Endothelial cell of umbilical vein (primary cell): ENCODE measurements around the gene AGO4. TPM values are rescaled to one million over a fixed set of nuclear protein-coding genes. Genes with fewer than 3 reads are reported as not detected.

Source experiments
- BruUV-seq: library from RNA; stranded (reverse); fragments of 400-500 nt; replicated peaks from 2 replicates; lab custom pipeline; 2021; lab: Mats Ljungman, UMichigan
- CTCF ChIA-PET: fragments of 300-600, 350-600 bp; sonication (Branson Sonifier 250); formaldehyde crosslinking; loops from one replicate; lab custom pipeline; 2021; ENCODE audit warnings: antibody characterized with exemption, inconsistent platforms; lab: Charles Lee
- POLR2A ChIA-PET: fragments of 300-600, 350-600 bp; sonication (Branson Sonifier 250); formaldehyde crosslinking; loops from one replicate; lab custom pipeline; 2021; ENCODE audit warnings: antibody characterized with exemption, inconsistent platforms; lab: Charles Lee
- DNase-seq: peaks from one replicate; pipeline ENCODE4 v3.0.0-alpha.2; 2011; ENCODE audit warnings: low read depth, low spot score
- FAIRE-seq: peaks from 2 replicates; lab custom pipeline; 2011; peaks lifted over from hg19 to GRCh38; lab: Jason Lieb, UNC
- H2AFZ ChIP-seq: 2 replicates; pipeline ENCODE4 v1.6.0; 2012; ENCODE audit warnings: low read depth, low read length, control low read depth, inconsistent platforms
- H3K27ac ChIP-seq: 2 replicates; pipeline ENCODE4 v1.5.1; 2011; ENCODE audit warnings: low read depth, mild to moderate bottlenecking, control low read depth, low read length, moderate library complexity; ENCODE audit not compliant: insufficient read depth
- H3K27me3 ChIP-seq, 2 experiments: 2 replicates each; pipeline versions ENCODE4 v1.6.0 to v1.6.1; 2011; ENCODE audit warnings: low read length in 2 of 2, mixed read lengths in 1 of 2; ENCODE audit not compliant: control insufficient read depth in 2 of 2, insufficient read depth in 2 of 2
- H3K36me3 ChIP-seq, 2 experiments: 2 replicates in 1 of 2; 3 replicates in 1 of 2; pipeline ENCODE4 v1.5.1; 2011; ENCODE audit warnings: low read length in 2 of 2, mild to moderate bottlenecking in 1 of 2, moderate library complexity in 1 of 2; ENCODE audit not compliant: control insufficient read depth in 2 of 2, insufficient read depth in 2 of 2; ENCODE audit errors: extremely low read depth in 1 of 2
- H3K4me1 ChIP-seq: 3 replicates; pipeline ENCODE4 v1.5.1; 2011; ENCODE audit warnings: mild to moderate bottlenecking, low read length; ENCODE audit not compliant: control insufficient read depth, insufficient read depth; ENCODE audit errors: extremely low read depth
- H3K4me2 ChIP-seq: 2 replicates; pipeline ENCODE4 v1.6.1; 2011; ENCODE audit warnings: low read length, control low read depth, mixed read lengths; ENCODE audit not compliant: insufficient read depth
- H3K4me3 ChIP-seq, 3 experiments: fragments of 200-600 bp in 1 of 3; sonication (generic), shearing (Covaris generic) in 1 of 3; replicated peaks in 1 of 3; 2 replicates each; pipeline ENCODE4 v1.5.1; 2011 to 2016; ENCODE audit warnings: control low read depth in 3 of 3, low read length in 3 of 3, mild to moderate bottlenecking in 2 of 3, inconsistent platforms in 1 of 3, low read depth in 1 of 3, moderate library complexity in 1 of 3; ENCODE audit not compliant: insufficient read depth in 1 of 3
- H3K79me2 ChIP-seq: 2 replicates; pipeline ENCODE4 v1.6.0; 2012; ENCODE audit warnings: low read length, inconsistent platforms; ENCODE audit not compliant: control insufficient read depth, insufficient read depth
- H3K9ac ChIP-seq: replicated peaks from 2 replicates; pipeline ENCODE3; 2011; ENCODE audit warnings: low read length, control low read depth; ENCODE audit not compliant: insufficient read depth; ENCODE audit errors: extremely low read depth
- H3K9me1 ChIP-seq: replicated peaks from 3 replicates; pipeline ENCODE4 v1.6.0; 2011; ENCODE audit warnings: mild to moderate bottlenecking, low read length; ENCODE audit not compliant: control insufficient read depth, insufficient read depth; ENCODE audit errors: extremely low read depth
- H3K9me3 ChIP-seq: replicated peaks from 2 replicates; pipeline ENCODE4 v1.5.1; 2012; ENCODE audit warnings: low read length, inconsistent platforms; ENCODE audit not compliant: control insufficient read depth, insufficient read depth
- H4K20me1 ChIP-seq: replicated peaks from 2 replicates; pipeline ENCODE3; 2011; ENCODE audit warnings: mild to moderate bottlenecking, low read length; ENCODE audit not compliant: control insufficient read depth, insufficient read depth; ENCODE audit errors: extremely low read depth
- EZH2 ChIP-seq: IDR thresholded peaks from 2 replicates; pipeline ENCODE4 v1.6.1; 2012; ENCODE audit warnings: borderline replicate concordance, low read depth, mild to moderate bottlenecking, moderate library complexity, low read length, inconsistent platforms; ENCODE audit not compliant: severe bottlenecking
- FOS ChIP-seq: IDR thresholded peaks from 2 replicates; pipeline ENCODE4 v1.6.1; 2011; ENCODE audit warnings: mild to moderate bottlenecking, low read length, moderate library complexity, borderline replicate concordance; ENCODE audit not compliant: insufficient read depth
- GATA2 ChIP-seq: IDR thresholded peaks from 2 replicates; pipeline ENCODE4 v1.7.0; 2011; ENCODE audit warnings: low read depth, mild to moderate bottlenecking, moderate library complexity, mixed read lengths, low read length; ENCODE audit not compliant: insufficient read length, insufficient read depth
- JUN ChIP-seq: IDR thresholded peaks from 2 replicates; pipeline ENCODE4 v1.6.1; 2011; ENCODE audit warnings: borderline replicate concordance, low read depth; ENCODE audit not compliant: insufficient read length, insufficient read depth
- MYC ChIP-seq: IDR thresholded peaks from one replicate; pipeline ENCODE4 v1.6.1; 2011; ENCODE audit warnings: mild to moderate bottlenecking, low read depth, low read length
- POLR2A ChIP-seq: IDR thresholded peaks from 2 replicates; pipeline ENCODE4 v1.6.1; 2012; ENCODE audit warnings: low read depth, mild to moderate bottlenecking, control low read depth, low read length
- POLR2AphosphoS5 ChIP-seq: IDR thresholded peaks from 2 replicates; pipeline ENCODE4 v1.6.1; 2012; ENCODE audit warnings: low read depth, mild to moderate bottlenecking, control low read depth, low read length, moderate library complexity; ENCODE audit not compliant: insufficient read depth
- dilution Hi-C: fragments of 300-500 bp; cut with MboI; formaldehyde crosslinking; loops from one replicate; pipeline ENCODE4 v1.15.0; 2019; ENCODE audit warnings: low sequenced_read_pairs; ENCODE audit not compliant: extremely low pct_ligation_motif_present
- intact Hi-C: fragments of 100-400 bp; cut with micrococcal nuclease; formaldehyde crosslinking; loops from one replicate; pipeline ENCODE4 v1.10.0; 2022
- polyA plus RNA-seq, 4 experiments: library from polyadenylated mRNA; depleted of rRNA in 3 of 4; stranded (reverse) in 3 of 4; unstranded in 1 of 4; fragments of >200 nt; gene quantifications; 2 replicates each; pipeline versions ENCODE4 v1.2.1 to v1.2.3, GENCODE V29; 2011 to 2012; ENCODE audit warnings: missing spikeins in 1 of 4
- total RNA-seq: library from RNA; stranded (reverse); gene quantifications from 2 replicates; pipeline ENCODE4 v1.2.3, GENCODE V29; 2021
- TF ChIP-seq, protein P1 (sequence below): IDR thresholded peaks from 2 replicates; pipeline ENCODE4 v1.6.1; 2011; ENCODE audit not compliant: insufficient read depth, insufficient read length
- TF ChIP-seq, protein P2 (sequence below), 2 donors: IDR thresholded peaks; 1 replicate in 1 of 2; 2 replicates in 1 of 2; pipeline ENCODE4 v1.5.1; 2011; ENCODE audit warnings: low read length in 2 of 2, mild to moderate bottlenecking in 2 of 2, moderate library complexity in 2 of 2, control low read depth in 1 of 2, inconsistent platforms in 1 of 2, low read depth in 1 of 2; ENCODE audit not compliant: insufficient read depth in 1 of 2; ENCODE audit errors: extremely low read depth in 1 of 2

AGO4 gene
- total and polyA plus RNA-seq, 2 donors (not counting 3 experiments of a cell fraction or from before 2014, with no cell fraction given), result 11.1 to 19.8 TPM

DNA sequence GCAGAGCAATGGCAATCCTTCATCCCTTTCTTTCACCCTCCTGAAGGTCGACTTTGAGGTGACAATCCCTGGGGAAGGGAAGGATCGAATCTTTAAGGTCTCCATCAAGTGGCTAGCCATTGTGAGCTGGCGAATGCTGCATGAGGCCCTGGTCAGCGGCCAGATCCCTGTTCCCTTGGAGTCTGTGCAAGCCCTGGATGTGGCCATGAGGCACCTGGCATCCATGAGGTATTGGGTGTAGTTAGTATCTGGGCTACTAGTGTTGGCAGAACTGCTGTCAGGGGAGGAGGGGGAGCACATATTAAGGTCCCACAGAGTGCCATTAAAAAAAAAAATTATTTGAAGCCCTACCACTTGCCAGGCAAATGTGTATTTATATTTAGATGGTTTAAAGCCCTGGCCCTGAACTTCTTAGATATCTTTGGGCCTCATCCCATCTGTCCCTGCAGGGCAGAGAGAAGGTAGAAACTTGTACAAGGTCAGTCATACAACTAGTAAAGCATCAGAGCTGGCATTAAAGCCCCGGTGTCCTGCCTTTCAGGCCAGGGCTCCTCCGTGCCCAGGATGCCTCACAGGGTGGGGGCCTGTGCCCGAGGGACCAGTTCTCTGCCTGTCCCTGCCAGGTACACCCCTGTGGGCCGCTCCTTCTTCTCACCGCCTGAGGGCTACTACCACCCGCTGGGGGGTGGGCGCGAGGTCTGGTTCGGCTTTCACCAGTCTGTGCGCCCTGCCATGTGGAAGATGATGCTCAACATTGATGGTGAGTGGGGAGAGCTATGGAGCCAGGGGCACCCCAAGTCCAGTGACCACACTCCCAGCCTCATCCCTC lies 85.4 kb downstream of the AGO4 start:
- Histone ChIP-seq H2AFZ (no peak overlapping the region), H3K9me1 (no peaks in the 10 kb centered on the region), H3K79me2 (no peaks in the 10 kb centered on the region), H3K9me3 (no peaks in the 10 kb centered on the region), H3K27me3 (no peaks in the 10 kb centered on the region), H3K9ac (no peak overlapping the region), H3K4me1 (no peaks in the 10 kb centered on the region), H3K36me3 (peaks cover 6 to 9% of the 10 kb centered on the region in 2 experiments), H3K27ac (no peak overlapping the region), H3K4me2 (no peak overlapping the region), H3K4me3 (no peak overlapping the region), H4K20me1 (no peaks in the 10 kb centered on the region)
- ChIA-PET CTCF (interaction anchor here (0.8 kb wide), 1 partner anchor 11 kb away, joined by 3 read pairs; no protein-coding TSS in a partner anchor), POLR2A (no interaction called here)
- FAIRE-seq, result no peak
- TF ChIP-seq POLR2AphosphoS5 (no peak), MYC (no peak), EZH2 (no peak), POLR2A (no peak), JUN (no peak), GATA2 (no peak), FOS (no peak)
- TF ChIP-seq, protein P1, sequence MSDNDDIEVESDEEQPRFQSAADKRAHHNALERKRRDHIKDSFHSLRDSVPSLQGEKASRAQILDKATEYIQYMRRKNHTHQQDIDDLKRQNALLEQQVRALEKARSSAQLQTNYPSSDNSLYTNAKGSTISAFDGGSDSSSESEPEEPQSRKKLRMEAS, result no peak
- TF ChIP-seq, protein P2, sequence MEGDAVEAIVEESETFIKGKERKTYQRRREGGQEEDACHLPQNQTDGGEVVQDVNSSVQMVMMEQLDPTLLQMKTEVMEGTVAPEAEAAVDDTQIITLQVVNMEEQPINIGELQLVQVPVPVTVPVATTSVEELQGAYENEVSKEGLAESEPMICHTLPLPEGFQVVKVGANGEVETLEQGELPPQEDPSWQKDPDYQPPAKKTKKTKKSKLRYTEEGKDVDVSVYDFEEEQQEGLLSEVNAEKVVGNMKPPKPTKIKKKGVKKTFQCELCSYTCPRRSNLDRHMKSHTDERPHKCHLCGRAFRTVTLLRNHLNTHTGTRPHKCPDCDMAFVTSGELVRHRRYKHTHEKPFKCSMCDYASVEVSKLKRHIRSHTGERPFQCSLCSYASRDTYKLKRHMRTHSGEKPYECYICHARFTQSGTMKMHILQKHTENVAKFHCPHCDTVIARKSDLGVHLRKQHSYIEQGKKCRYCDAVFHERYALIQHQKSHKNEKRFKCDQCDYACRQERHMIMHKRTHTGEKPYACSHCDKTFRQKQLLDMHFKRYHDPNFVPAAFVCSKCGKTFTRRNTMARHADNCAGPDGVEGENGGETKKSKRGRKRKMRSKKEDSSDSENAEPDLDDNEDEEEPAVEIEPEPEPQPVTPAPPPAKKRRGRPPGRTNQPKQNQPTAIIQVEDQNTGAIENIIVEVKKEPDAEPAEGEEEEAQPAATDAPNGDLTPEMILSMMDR (IDR thresholded peaks at IDR 0.05; ENCODE audit: extremely low read depth in 1 of 2, insufficient read depth in 1 of 2, low read depth in 1 of 2, low read length in 2 of 2), result no peak
- BruUV-seq, result no TSS peak
- intact Hi-C loops (no loop called here), dilution Hi-C loops (no loop called here)
- no peak for DNase-seq
